Lower lobe of right lung (tissue), 2 donors: ENCODE results near the gene TXK. TPM values are rescaled to one million over a fixed set of nuclear protein-coding genes. Genes with fewer than 3 reads are reported as not detected.

Source experiments
- ATAC-seq, 2 donors: fragments of 200-7000 bp; cut with Tn5 transposase; one replicate each; pipeline ENCODE4 v1.9.1; 2020 to 2022; ENCODE audit warnings: mild to moderate bottlenecking in 2 of 2, moderate library complexity in 2 of 2
- DNase-seq: peaks from one replicate; pipeline ENCODE4 v3.0.0-alpha.2; 2020
- H3K27ac ChIP-seq: fragments of 200-600 bp; one replicate; pipeline ENCODE4 v1.8.0; 2022
- H3K27me3 ChIP-seq: fragments of 200-600 bp; one replicate; pipeline ENCODE4 v1.8.0; 2022; ENCODE audit warnings: low read depth
- H3K36me3 ChIP-seq: fragments of 200-600 bp; one replicate; pipeline ENCODE4 v1.8.0; 2022; ENCODE audit warnings: mild to moderate bottlenecking
- H3K4me1 ChIP-seq: fragments of 200-600 bp; one replicate; pipeline ENCODE4 v1.8.0; 2022
- H3K4me3 ChIP-seq: fragments of 200-600 bp; one replicate; pipeline ENCODE4 v1.8.0; 2022; ENCODE audit warnings: mild to moderate bottlenecking
- H3K9me3 ChIP-seq: fragments of 200-600 bp; one replicate; pipeline ENCODE4 v1.8.0; 2022
- intact Hi-C: fragments of 100-400 bp; cut with DNase I; formaldehyde crosslinking; loops from one replicate; pipeline ENCODE4 v1.11.0; 2022
- total RNA-seq: library from RNA; stranded (reverse); fragmentation: NEBNext Ultra II Directional; extraction: Animal tissue kit (Norgen Biotek cat#: 25700); gene quantifications from one replicate; pipeline ENCODE4 v1.2.1, GENCODE V29; 2021
- TF ChIP-seq, protein P1 (sequence below): fragments of 200-600 bp; IDR thresholded peaks from one replicate; pipeline ENCODE4 v1.8.0; 2022; ENCODE audit warnings: antibody characterized with exemption, mild to moderate bottlenecking
- donor health status: DM: no; HTN: yes; CAD: no; lungs with severe emphysema.

The TXK gene
- total RNA-seq, 1 donor from 2014 or later, result 7.5 TPM

DNA sequence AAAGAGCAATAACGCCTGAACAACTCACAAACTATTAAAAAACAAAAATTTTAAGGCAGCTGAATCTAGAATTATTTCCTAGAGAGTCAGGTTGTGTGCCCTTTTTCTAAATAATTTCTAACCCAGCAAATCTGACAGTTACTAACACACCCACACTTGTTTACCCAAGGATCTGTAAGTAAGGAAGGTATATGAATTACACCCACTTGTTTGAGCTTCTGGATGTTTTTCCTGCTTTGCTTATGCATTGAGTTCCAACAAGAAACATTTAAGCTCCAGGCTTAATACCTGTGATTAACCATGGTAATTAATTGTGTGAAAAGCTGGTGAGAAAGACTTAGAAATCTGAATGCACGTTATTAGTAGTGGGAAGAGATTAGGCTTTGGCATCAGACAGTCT, 115.9 kb downstream of the TXK start:
- H3K4me1 ChIP-seq, result peaks cover 19% of the 10 kb centered on the region
- DNase-seq (no peak), ATAC-seq (no peak)
- peaks cover 18% of the 10 kb centered on the region for H3K27me3 ChIP-seq
- TF ChIP-seq, protein P1, sequence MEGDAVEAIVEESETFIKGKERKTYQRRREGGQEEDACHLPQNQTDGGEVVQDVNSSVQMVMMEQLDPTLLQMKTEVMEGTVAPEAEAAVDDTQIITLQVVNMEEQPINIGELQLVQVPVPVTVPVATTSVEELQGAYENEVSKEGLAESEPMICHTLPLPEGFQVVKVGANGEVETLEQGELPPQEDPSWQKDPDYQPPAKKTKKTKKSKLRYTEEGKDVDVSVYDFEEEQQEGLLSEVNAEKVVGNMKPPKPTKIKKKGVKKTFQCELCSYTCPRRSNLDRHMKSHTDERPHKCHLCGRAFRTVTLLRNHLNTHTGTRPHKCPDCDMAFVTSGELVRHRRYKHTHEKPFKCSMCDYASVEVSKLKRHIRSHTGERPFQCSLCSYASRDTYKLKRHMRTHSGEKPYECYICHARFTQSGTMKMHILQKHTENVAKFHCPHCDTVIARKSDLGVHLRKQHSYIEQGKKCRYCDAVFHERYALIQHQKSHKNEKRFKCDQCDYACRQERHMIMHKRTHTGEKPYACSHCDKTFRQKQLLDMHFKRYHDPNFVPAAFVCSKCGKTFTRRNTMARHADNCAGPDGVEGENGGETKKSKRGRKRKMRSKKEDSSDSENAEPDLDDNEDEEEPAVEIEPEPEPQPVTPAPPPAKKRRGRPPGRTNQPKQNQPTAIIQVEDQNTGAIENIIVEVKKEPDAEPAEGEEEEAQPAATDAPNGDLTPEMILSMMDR, result no peak
- intact Hi-C loops, result no loop called here
- H3K9me3 ChIP-seq, result no peaks in the 10 kb centered on the region
- no peak overlapping the region for H3K4me3 ChIP-seq
- no peak overlapping the region for H3K27ac ChIP-seq
- H3K36me3 ChIP-seq, result no peaks in the 10 kb centered on the region

DNA sequence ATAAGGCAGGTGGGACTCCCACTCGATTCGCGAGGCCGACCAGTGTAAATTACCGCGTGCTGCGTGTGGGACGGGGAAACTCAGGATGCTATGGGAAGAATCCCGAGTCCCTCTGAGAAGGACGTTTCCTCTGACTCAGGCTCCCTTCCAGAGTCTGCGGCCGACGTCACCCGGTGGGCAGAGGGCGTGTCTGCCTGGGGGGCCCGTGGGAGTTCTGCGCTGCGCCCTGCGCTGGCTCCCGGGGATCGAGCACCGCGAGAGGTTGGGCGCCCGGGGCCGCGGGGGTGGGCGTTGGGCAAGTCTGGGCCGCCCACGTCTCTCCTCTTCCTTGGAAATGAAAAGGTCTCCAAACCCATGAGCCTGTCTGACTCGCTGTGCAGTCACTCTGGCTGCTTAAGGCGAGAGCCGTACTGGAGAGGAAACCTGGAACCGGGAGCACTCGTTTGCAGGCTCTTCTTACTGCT, 116.9 kb downstream of the TXK start:
- H3K27ac ChIP-seq, result no peak overlapping the region
- peak; percentile 52 for DNase-seq

More for the DNA sequence above, 116.9 kb downstream of the TXK start:
- no peaks in the 10 kb centered on the region for H3K36me3 ChIP-seq
- TF ChIP-seq, protein P1, result no peak
- ATAC-seq, result peak; percentile 68 to 90
- H3K27me3 ChIP-seq, result peaks cover 18% of the 10 kb centered on the region
- no peaks in the 10 kb centered on the region for H3K9me3 ChIP-seq
- peaks cover 19% of the 10 kb centered on the region for H3K4me1 ChIP-seq
- intact Hi-C loops, result no loop called here
- H3K4me3 ChIP-seq, result peak overlapping the region; percentile 68

Other genes starting within 250 kb of the TXK start
- 13.4 TPM for gene NFXL1, start 219.7 kb downstream of the TXK start, total RNA-seq
- 0.53 TPM for gene CNGA1, start 117.6 kb downstream of the TXK start, total RNA-seq
- gene NIPAL1, start 117.5 kb downstream of the TXK start, total RNA-seq, result 1.3 TPM
- gene TEC, start 135.6 kb upstream of the TXK start, total RNA-seq, result 7.4 TPM
- 91.6 TPM for gene SLAIN2, start 207.3 kb upstream of the TXK start, total RNA-seq